Fibroblast of pulmonary artery (primary cell): ENCODE measurements around the gene DENND4A.

ENCODE experiments used
- DNase-seq: peaks from one replicate; pipeline ENCODE4 v3.0.0-alpha.2; 2010; ENCODE audit warnings: low read depth
- H3K4me3 ChIP-seq: replicated peaks from 2 replicates; pipeline ENCODE4 v1.5.1; 2011; ENCODE audit warnings: low read depth, mild to moderate bottlenecking, control low read depth, low read length, moderate library complexity
- TF ChIP-seq, protein P1 (sequence below): IDR thresholded peaks from 2 replicates; pipeline ENCODE4 v1.5.1; 2011; ENCODE audit warnings: mild to moderate bottlenecking, control low read depth, low read length, inconsistent platforms; ENCODE audit errors: missing control alignments

The DENND4A gene

DNA sequence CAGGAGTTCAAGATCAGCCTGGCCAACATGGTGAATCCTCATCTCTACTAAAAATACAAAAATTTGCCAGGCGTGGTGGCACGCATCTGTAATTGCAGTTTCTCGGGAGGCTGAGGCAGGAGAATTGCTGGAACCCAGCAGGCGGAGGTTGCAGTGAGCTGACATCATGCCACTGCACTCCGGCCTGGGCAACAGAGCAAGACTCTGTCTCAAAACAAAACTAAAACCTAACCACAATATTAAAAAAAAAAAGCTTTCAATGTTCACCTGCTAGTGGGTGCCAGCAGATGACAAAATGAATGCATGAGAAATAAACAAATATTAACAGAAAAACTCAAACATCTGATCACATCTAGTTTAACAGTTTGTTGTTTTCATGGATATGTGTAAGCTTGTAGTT, 161.3 kb downstream of the DENND4A start:
- TF ChIP-seq, protein P1, sequence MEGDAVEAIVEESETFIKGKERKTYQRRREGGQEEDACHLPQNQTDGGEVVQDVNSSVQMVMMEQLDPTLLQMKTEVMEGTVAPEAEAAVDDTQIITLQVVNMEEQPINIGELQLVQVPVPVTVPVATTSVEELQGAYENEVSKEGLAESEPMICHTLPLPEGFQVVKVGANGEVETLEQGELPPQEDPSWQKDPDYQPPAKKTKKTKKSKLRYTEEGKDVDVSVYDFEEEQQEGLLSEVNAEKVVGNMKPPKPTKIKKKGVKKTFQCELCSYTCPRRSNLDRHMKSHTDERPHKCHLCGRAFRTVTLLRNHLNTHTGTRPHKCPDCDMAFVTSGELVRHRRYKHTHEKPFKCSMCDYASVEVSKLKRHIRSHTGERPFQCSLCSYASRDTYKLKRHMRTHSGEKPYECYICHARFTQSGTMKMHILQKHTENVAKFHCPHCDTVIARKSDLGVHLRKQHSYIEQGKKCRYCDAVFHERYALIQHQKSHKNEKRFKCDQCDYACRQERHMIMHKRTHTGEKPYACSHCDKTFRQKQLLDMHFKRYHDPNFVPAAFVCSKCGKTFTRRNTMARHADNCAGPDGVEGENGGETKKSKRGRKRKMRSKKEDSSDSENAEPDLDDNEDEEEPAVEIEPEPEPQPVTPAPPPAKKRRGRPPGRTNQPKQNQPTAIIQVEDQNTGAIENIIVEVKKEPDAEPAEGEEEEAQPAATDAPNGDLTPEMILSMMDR = no peak
- no peak overlapping the region for H3K4me3 ChIP-seq
- no peak for DNase-seq

DNA sequence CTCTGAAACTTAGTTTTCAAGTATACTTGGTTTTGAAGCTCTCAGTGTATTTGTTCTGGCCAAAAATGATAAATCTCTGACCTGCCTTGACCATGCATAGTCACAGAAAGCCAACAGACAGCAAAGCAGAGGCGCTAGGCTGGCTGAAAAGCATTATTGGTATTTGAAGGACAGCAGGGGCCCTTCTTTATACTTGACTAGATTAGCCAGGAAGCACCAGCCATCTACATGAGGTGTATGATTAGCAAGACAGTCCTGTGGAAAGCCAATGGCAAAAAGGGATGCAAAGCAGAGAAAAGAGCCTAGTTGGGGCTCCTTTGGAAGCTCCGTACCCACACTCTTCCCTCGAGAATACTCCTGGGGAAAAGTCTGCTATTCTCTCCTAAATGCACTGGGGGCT, 162.5 kb downstream of the DENND4A start:
- DNase-seq = no peak
- TF ChIP-seq, protein P1 = no peak
- H3K4me3 ChIP-seq = no peak overlapping the region

DNA sequence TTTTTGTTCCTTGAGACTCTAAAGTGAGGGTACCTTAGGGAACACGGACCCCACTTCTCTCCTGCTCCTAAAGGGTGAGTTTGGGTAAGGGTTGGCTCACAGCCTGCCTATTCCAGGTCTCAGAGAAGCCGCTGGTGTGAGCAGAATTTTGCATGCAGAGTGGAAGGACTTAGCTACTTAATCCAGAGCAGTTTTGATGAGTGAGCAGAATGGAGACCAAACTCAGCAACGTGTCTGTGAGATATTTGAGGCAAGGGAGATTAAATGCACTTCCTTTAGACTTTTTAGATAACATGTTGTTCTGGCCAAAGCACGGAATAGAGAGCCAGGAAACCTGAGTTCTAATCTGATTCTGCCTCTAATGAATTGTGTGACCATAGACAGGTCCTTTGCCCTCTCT, 165.2 kb downstream of the DENND4A start:
- no peak for DNase-seq
- TF ChIP-seq, protein P1 = no peak
- H3K4me3 ChIP-seq = no peak overlapping the region

DNA sequence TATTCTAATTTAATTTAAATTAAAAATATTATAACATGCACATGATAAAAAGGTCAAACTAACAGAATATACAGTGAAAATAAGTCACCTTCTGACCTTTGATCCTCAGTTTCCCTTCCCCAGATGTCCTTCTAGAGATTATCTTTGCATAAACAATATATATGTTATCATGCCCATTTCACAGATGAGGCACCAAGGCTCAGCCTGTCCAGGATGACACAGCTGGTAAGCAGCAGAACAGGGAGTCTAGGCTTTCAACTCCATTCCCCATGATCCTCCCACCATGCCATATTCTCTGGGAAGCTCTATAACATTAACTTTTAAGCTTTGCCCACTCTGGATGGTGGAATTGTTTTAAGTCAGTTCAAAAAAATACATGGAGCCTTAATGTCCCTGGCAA, 169.0 kb downstream of the DENND4A start:
- no peak for DNase-seq
- TF ChIP-seq, protein P1 = no peak
- no peak overlapping the region for H3K4me3 ChIP-seq

DNA sequence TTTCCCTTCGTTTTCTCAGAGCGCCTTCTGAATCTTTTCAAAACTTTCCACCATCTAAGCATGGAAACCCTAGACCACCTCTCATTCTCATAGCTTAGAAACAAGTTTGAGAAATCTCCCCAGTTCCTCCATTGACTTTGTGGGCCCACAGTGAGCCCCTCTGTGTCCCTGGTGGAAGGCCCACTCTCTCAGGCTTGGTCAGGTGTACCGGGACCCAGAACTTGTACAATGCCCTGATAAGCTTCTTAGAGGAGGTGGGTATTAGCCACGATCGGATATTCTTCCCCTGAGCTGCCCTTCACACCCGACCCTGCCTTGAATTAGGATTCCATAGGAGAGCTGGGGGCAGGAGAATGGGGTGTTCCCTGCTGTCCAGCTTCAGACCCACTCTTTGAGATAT, 170.5 kb downstream of the DENND4A start, which contains the start of gene SLC24A1:
SLC24A1 (plus strand) TSS at position 301 of the 400 bp plus-strand sequence. CDS start 2,143 bp downstream, outside the sequence.
- no peak for DNase-seq
- no peak within 1 kb of the TSS for H3K4me3 ChIP-seq
- TF ChIP-seq, protein P1 = no peak

DNA sequence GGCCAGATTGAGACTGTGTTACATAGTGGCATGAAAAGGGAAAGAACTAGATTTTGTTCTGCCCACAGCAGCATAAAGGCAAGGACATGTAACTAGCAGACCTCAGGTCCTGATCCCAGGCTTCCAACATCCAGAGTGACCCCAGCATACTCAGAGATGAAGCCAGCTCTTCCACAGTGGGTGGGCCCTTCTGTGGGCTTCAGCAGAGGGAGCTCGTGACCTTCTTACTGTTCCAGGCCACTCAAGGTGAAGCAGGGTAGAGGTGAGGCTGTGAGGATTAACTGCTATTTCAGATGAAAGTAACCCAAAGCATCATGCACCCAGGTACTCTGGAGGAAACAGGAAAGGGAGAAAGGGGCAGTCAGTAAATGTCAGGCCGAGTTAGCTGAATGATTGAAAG, 171.3 kb downstream of the DENND4A start:
- no peak overlapping the region for H3K4me3 ChIP-seq
- no peak for DNase-seq
- TF ChIP-seq, protein P1 = no peak

DNA sequence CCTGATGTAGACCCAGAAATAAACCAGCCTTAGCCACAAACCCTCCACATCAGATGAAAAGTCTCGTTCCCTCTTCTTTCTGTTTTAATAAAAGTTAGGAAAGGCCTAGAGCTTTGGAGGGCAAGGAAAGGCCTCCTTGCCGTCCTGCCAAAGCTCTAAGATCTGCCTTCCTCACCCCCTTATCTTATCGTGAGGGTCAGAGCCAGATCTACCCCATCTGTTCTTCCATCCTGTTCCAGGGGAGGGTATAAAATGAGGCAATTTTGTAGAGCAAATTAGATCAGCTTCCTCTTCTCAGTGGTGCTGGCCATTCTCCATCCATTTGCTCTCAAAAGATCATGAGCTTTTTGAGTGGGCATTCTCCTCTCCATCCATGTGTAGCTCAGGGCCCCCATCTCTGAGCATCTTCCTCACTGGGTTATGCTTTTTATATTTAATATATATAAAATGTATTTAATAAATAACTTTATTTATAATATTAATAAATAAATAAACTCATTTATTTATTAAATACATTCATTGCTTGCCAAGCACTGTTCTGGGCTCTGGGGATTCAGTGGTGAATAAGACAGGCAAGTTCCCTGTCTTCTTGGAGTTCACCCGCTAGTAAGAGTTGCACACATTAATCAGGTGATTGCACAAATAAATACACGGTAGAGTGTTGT, 172.3 kb downstream of the DENND4A start:
- no peak overlapping the region for H3K4me3 ChIP-seq
- peak; percentile 20 for DNase-seq

More for the DNA sequence above, 172.3 kb downstream of the DENND4A start:
- TF ChIP-seq, protein P1 = no peak
